Naive thymus-derived CD4-positive, alpha-beta T cell (primary cell): ENCODE data around the gene FAM32A. TPM values are rescaled to one million over a fixed set of nuclear protein-coding genes. Genes with fewer than 3 reads are reported as not detected.

Source experiments
- ATAC-seq: fragments of 150-1000 bp; cut with Tn5 transposase; 2 replicates; pipeline ENCODE4 v1.10.0; 2021; ENCODE audit warnings: mild to moderate bottlenecking, moderate library complexity
- CTCF ChIA-PET: fragments of 350-600 bp; sonication (Branson Sonifier 250); formaldehyde crosslinking; loops from one replicate; lab custom pipeline; 2021; ENCODE audit warnings: antibody characterized with exemption; lab: Charles Lee
- POLR2A ChIA-PET: fragments of 350-600 bp; sonication (Branson Sonifier 250); formaldehyde crosslinking; loops from one replicate; lab custom pipeline; 2021; ENCODE audit warnings: antibody characterized with exemption, inconsistent platforms; lab: Charles Lee
- DNase-seq, 9 donors: peaks; one replicate each; pipeline versions ENCODE4 v3.0.0 to v3.0.0-alpha.2; 2020 to 2022; ENCODE audit warnings: mixed read lengths in 1 of 9
- H3K27ac ChIP-seq: one replicate; pipeline ENCODE4 v1.7.0; 2013; ENCODE audit warnings: mild to moderate bottlenecking, low read depth, low read length, moderate library complexity
- H3K27me3 ChIP-seq, 2 donors: one replicate each; pipeline ENCODE4 v1.7.0; 2013; ENCODE audit warnings: low read length in 2 of 2, mild to moderate bottlenecking in 2 of 2, moderate library complexity in 2 of 2; ENCODE audit not compliant: control insufficient read depth in 2 of 2, insufficient read depth in 2 of 2
- H3K36me3 ChIP-seq, 3 experiments: 1 replicate in 2 of 3; 2 replicates in 1 of 3; pipeline ENCODE4 v1.7.0; 2013; ENCODE audit warnings: low read length in 3 of 3, mild to moderate bottlenecking in 3 of 3, moderate library complexity in 1 of 3; ENCODE audit not compliant: insufficient read depth in 3 of 3, control insufficient read depth in 2 of 3
- H3K4me1 ChIP-seq, 2 donors: one replicate each; pipeline ENCODE4 v1.7.0; 2013; ENCODE audit warnings: low read length in 2 of 2, mild to moderate bottlenecking in 2 of 2, moderate library complexity in 1 of 2; ENCODE audit not compliant: control insufficient read depth in 2 of 2, insufficient read depth in 2 of 2
- H3K4me3 ChIP-seq: 2 replicates; pipeline ENCODE4 v1.7.0; 2013; ENCODE audit warnings: mild to moderate bottlenecking, low read length
- H3K9me3 ChIP-seq, 3 experiments: 1 replicate in 2 of 3; 2 replicates in 1 of 3; pipeline ENCODE4 v1.7.0; 2013; ENCODE audit warnings: low read length in 3 of 3; ENCODE audit not compliant: control insufficient read depth in 2 of 3
- H3K27ac Mint-ChIP-seq, 9 donors: one replicate each; pipeline ENCODE4 v1.8.0; 2020 to 2022; ENCODE audit warnings: mixed read lengths in 9 of 9, mild to moderate bottlenecking in 8 of 9, moderate library complexity in 5 of 9, inconsistent platforms in 2 of 9
- H3K27me3 Mint-ChIP-seq, 5 donors: one replicate each; pipeline ENCODE4 v1.8.0; 2021 to 2022; ENCODE audit warnings: mixed read lengths in 5 of 5, mild to moderate bottlenecking in 1 of 5
- H3K36me3 Mint-ChIP-seq, 5 donors: one replicate each; pipeline ENCODE4 v1.8.0; 2020 to 2022; ENCODE audit warnings: mixed read lengths in 5 of 5, mild to moderate bottlenecking in 3 of 5, inconsistent platforms in 1 of 5
- H3K4me1 Mint-ChIP-seq, 7 donors: one replicate each; pipeline ENCODE4 v1.8.0; 2020 to 2022; ENCODE audit warnings: mixed read lengths in 7 of 7, mild to moderate bottlenecking in 3 of 7, inconsistent platforms in 1 of 7
- H3K4me3 Mint-ChIP-seq, 10 donors: one replicate each; pipeline ENCODE4 v1.8.0; 2020 to 2022; ENCODE audit warnings: mild to moderate bottlenecking in 10 of 10, mixed read lengths in 10 of 10, moderate library complexity in 6 of 10, inconsistent platforms in 2 of 10
- H3K9me3 Mint-ChIP-seq, 11 donors: one replicate each; pipeline ENCODE4 v1.8.0; 2020 to 2022; ENCODE audit warnings: mixed read lengths in 11 of 11, mild to moderate bottlenecking in 4 of 11, inconsistent platforms in 1 of 11, moderate library complexity in 1 of 11
- intact Hi-C, 2 donors: fragments of 100-400 bp; cut with micrococcal nuclease; formaldehyde crosslinking; loops; one replicate each; pipeline ENCODE4 v1.15.1; 2023
- polyA plus RNA-seq, 2 donors: library from polyadenylated mRNA; unstranded; fragments of 300-500 nt; fragmentation: Illumina TruSeq; gene quantifications; one replicate each; pipeline ENCODE4 v1.2.3, GENCODE V29; 2021
- total RNA-seq, 6 experiments: library from RNA in 5 of 6; stranded (reverse) in 5 of 6; gene quantifications; 1 replicate in 5 of 6; 2 replicates in 1 of 6; pipeline ENCODE4 v1.2.3 and lab custom pipeline; 2021 to 2026

The FAM32A gene
- total RNA-seq = 10 to 100 TPM; 45.9 to 69.4 (median 65.9) TPM
- 100 to 1,000 TPM; 139 to 177 TPM for polyA plus RNA-seq
- total RNA-seq (lab: John Stamatoyannopoulos, UW) = 44.8 reads per million, percentile 69 among the genes with 10 or more reads in this experiment

DNA sequence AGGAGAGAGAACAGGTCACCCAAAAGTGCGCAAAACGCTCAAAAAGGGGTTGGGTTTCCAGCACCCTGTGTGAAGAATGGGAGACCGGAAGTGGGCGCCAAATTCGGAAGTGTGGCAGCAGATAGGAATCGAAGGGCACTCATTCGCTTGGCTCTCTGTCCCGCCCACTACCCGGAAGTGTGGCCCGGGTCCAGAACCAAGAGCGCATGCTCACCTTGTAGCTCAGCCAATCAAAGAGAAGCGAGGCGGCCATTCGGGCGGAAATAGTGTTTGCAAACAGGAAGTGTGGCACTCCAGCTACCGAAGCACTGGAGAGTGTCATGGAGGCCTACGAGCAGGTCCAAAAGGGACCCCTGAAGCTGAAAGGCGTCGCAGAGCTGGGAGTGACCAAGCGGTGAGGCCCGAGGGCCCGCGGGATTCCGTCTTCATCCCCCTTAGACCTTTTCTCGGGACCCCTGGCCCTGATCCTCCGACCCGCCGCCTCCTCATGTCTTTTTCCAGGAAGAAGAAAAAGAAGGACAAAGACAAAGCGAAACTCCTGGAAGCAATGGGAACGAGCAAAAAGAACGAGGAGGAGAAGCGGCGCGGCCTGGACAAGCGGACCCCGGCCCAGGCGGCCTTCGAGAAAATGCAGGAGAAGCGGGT lies at the start of gene FAM32A:
FAM32A (plus strand) TSS at position 288 of the 645 bp plus-strand sequence; CDS start at position 321, 33 bp downstream.
- Histone ChIP-seq H3K27me3 (peaks cover 0 to 4% of the 10 kb centered on the region in 2 donors), H3K4me3 (peak within 1 kb of the TSS; percentile 97), H3K36me3 (peaks cover 3 to 34% (median 15%) of the 10 kb centered on the region in 3 experiments), H3K27ac (peak within 1 kb of the TSS; percentile 87), H3K9me3 (no peaks in the 10 kb centered on the region), H3K4me1 (peaks cover 13 to 16% of the 10 kb centered on the region in 2 donors)
- intact Hi-C loops = loop anchor here (1.0 kb wide), 11 partner anchors 12 to 357 kb away; partner anchors contain the start of genes AP1M1 (in 2 of the 2), RAB8A (in 2 of the 2), CHERP (in 1 of the 2) and HSH2D (in 1 of the 2)
- peak; percentile 91 to 99 (median 99) for DNase-seq
- Mint-ChIP-seq H3K4me1 (peaks cover 9 to 46% (median 36%) of the 10 kb centered on the region in 7 donors), H3K9me3 (peaks cover 0 to 5% (median 0%) of the 10 kb centered on the region in 11 donors), H3K36me3 (peaks cover 4 to 24% (median 10%) of the 10 kb centered on the region in 5 donors), H3K4me3 (peak within 1 kb of the TSS; percentile 90 to 100 (median 99)), H3K27me3 (peaks cover 0 to 2% (median 0%) of the 10 kb centered on the region in 5 donors), H3K27ac (peak within 1 kb of the TSS; percentile 94 to 100 (median 96))
- ATAC-seq = peak; percentile 96
- CTCF ChIA-PET = interaction anchor here (0.6 to 2.8 kb wide), 15 partner anchors 9 to 232 kb away, joined by 3 to 12 read pairs (median 4); partner anchors contain the start of gene AP1M1
- POLR2A ChIA-PET = interaction anchor here (0.5 to 2.4 kb wide), 29 partner anchors 9 to 349 kb away, joined by 3 to 26 read pairs (median 5); partner anchors contain the start of genes AP1M1, KLF2 and RAB8A

DNA sequence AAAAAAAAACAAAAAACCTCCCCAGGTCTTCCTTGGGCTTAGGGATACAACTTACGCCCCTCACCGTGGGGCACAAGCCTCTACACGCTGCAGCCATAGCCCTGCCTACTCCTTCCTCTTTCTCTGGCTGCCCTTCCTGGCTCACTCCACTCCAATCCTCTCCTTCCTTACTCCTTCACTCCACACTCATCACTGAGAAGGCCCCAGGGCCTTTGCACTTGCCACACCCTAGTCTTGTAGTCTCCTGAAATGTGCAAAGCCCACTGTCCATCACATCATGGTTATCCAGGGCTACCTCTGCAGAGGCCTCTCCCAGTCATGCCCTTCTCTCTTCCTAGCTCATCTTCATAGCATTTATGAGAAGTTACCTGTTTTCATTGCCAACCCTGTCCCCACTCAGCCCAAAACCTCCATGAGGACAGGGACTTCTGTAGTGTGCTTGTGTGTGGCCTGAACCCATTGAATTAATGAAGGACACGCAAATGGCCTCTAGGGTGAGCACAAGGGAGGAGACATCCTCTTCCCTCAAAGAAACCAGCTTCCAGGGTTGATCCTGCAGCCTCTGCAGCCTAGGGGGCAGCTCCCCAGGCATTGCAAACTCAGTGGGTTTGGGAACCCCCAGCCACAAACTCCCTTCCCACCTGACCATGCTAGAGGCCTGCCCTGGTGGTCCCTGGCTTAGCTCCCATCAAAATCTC lies 49.6 kb upstream of the FAM32A start:
- H3K36me3 ChIP-seq = peaks cover 0 to 36% (median 0%) of the 10 kb centered on the region in 3 experiments
- H3K9me3 Mint-ChIP-seq = peaks cover 0 to 11% (median 0%) of the 10 kb centered on the region in 11 donors
- peak overlapping the region in 7 of 9 donors; percentile 26 to 91 (median 69) for H3K27ac Mint-ChIP-seq
- H3K27me3 ChIP-seq = no peaks in the 10 kb centered on the region
- no peak overlapping the region for H3K4me3 ChIP-seq
- ChIA-PET CTCF (no interaction called here), POLR2A (interaction anchor here (0.6 to 1.1 kb wide), 3 partner anchors 18 to 1954 kb away, joined by 3 read pairs; no protein-coding TSS in a partner anchor)
- DNase-seq = no peak
- H3K36me3 Mint-ChIP-seq = peaks cover 25 to 44% (median 32%) of the 10 kb centered on the region in 5 donors
- ATAC-seq = no peak
- intact Hi-C loops = no loop called here
- H3K27ac ChIP-seq = no peak overlapping the region
- no peaks in the 10 kb centered on the region for H3K27me3 Mint-ChIP-seq
- H3K4me1 Mint-ChIP-seq = peaks cover 0 to 23% (median 8%) of the 10 kb centered on the region in 7 donors
- peaks cover 0 to 10% of the 10 kb centered on the region in 2 donors for H3K4me1 ChIP-seq
- H3K9me3 ChIP-seq = no peaks in the 10 kb centered on the region
- no peak overlapping the region for H3K4me3 Mint-ChIP-seq

DNA sequence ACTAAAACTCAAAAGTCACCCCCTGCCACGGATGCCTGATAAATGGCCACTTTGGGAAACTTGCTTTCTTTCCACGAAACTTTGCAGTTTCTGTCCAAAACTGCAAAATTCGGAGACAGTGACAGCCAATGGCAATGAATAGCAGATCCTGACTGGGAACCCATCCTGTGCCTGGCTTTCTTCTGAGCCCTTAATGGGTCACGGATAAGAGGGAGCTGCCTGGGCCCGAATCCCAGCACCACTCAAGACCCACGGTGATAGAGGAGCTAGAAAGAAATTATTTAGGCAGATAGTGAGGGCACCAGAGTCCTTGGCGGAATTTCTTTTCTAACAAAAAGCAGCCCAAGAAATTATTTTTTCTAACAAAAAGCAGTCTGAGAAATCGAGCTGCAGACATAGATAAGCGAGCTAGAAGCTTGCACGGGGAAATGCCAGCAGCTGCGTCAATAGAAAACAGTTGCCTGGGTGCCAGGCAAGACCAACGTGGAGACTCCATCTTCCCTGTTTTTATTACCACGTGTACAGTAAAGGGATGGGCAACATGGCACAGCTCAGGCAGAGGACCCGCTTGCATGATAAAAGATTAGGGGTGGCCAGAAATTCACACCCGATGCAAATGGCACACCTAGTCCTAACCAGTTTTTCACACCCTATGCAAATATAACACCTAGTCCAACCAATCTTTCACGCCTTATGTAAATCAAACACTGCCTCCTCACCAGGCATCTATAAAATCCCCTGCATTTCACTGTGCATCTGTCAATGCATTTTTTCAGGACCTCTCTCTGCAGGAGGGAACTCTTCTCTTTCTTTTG lies 48.8 kb upstream of the FAM32A start:
- peaks cover 0 to 29% (median 5%) of the 10 kb centered on the region in 7 donors for H3K4me1 Mint-ChIP-seq
- Histone ChIP-seq H3K9me3 (no peaks in the 10 kb centered on the region), H3K4me1 (peaks cover 0 to 16% of the 10 kb centered on the region in 2 donors), H3K4me3 (no peak overlapping the region), H3K36me3 (peaks cover 0 to 28% (median 0%) of the 10 kb centered on the region in 3 experiments), H3K27me3 (no peaks in the 10 kb centered on the region), H3K27ac (no peak overlapping the region)
- ChIA-PET POLR2A (interaction anchor here (0.6 kb wide), 2 partner anchors 39 to 1955 kb away, joined by 3 read pairs; no protein-coding TSS in a partner anchor), CTCF (no interaction called here)
- peaks cover 0 to 6% (median 0%) of the 10 kb centered on the region in 11 donors for H3K9me3 Mint-ChIP-seq
- intact Hi-C loops = no loop called here
- H3K27me3 Mint-ChIP-seq = no peaks in the 10 kb centered on the region
- ATAC-seq = peak; percentile 21
- peaks cover 20 to 37% (median 27%) of the 10 kb centered on the region in 5 donors for H3K36me3 Mint-ChIP-seq
- H3K27ac Mint-ChIP-seq = peak overlapping the region in 4 of 9 donors; percentile 28 to 59 (median 50)
- no peak for DNase-seq
- H3K4me3 Mint-ChIP-seq = peak overlapping the region in 1 of 10 donors; percentile 0

DNA sequence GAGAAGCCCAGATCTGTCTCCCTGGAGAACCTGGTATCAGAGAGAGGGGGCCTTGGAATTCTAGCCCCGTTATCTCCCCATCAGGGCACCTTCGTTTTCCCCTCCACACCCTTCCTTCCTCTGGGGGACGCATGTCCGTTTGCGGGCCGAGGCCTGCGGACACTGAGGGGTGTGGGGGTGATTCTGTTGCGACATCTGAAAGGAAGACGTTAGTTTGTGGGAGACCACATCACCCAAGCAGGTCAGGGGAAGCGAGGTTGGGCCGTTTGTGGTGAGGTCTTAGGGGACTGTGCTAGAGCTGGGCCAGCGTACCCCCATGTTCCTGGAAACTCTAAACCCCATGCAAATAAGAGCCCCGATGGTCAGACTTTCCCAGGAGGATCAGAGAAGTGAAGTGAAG lies 45.5 kb upstream of the FAM32A start:
- H3K4me3 Mint-ChIP-seq = peak overlapping the region in 2 of 10 donors; percentile 2 to 22
- Histone ChIP-seq H3K27ac (no peak overlapping the region), H3K27me3 (no peaks in the 10 kb centered on the region), H3K36me3 (no peaks in the 10 kb centered on the region), H3K9me3 (no peaks in the 10 kb centered on the region), H3K4me3 (no peak overlapping the region), H3K4me1 (peaks cover 12 to 30% of the 10 kb centered on the region in 2 donors)
- no peaks in the 10 kb centered on the region for H3K27me3 Mint-ChIP-seq
- peaks cover 0 to 4% (median 0%) of the 10 kb centered on the region in 11 donors for H3K9me3 Mint-ChIP-seq
- peaks cover 13 to 48% (median 17%) of the 10 kb centered on the region in 7 donors for H3K4me1 Mint-ChIP-seq
- POLR2A ChIA-PET = interaction anchor here (1.3 kb wide), 1 partner anchor 24 kb away, joined by 5 read pairs; no protein-coding TSS in a partner anchor
- H3K27ac Mint-ChIP-seq = peak overlapping the region in 6 of 9 donors; percentile 37 to 70 (median 57)
- ATAC-seq (peak; percentile 34), DNase-seq (no peak)
- CTCF ChIA-PET = no interaction called here
- peaks cover 0 to 20% (median 4%) of the 10 kb centered on the region in 5 donors for H3K36me3 Mint-ChIP-seq
- intact Hi-C loops = no loop called here

DNA sequence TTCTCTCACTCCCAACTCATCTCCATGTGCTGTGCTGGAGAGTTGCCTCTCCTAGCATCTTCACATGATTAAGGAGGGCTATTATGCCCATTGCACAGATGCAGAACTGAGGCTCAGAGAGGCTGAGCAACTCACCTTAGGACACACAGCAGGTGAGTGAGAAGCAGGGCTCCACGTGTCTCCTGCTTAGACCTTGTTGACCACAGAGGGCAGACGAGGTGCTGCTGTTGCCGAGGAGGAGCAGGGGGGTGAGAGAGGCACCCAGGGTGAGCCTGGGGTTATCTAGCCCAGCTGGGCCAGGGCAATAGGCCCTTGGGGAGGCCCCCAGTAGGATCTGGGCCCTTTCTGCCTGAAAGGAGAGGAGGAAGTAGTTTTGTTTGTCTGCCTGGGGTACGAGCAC lies 44.2 kb upstream of the FAM32A start:
- peak overlapping the region in 3 of 9 donors; percentile 46 to 80 (median 57) for H3K27ac Mint-ChIP-seq
- H3K9me3 Mint-ChIP-seq = peaks cover 0 to 2% (median 0%) of the 10 kb centered on the region in 11 donors
- H3K4me3 Mint-ChIP-seq = peak overlapping the region in 3 of 10 donors; percentile 21 to 56 (median 30)
- H3K9me3 ChIP-seq = no peaks in the 10 kb centered on the region
- no peaks in the 10 kb centered on the region for H3K27me3 Mint-ChIP-seq
- no peak overlapping the region for H3K27ac ChIP-seq
- H3K4me1 Mint-ChIP-seq = peaks cover 19 to 51% (median 26%) of the 10 kb centered on the region in 7 donors
- no peaks in the 10 kb centered on the region for H3K27me3 ChIP-seq
- peaks cover 12 to 30% of the 10 kb centered on the region in 2 donors for H3K4me1 ChIP-seq
- no peak overlapping the region for H3K4me3 ChIP-seq
- H3K36me3 ChIP-seq = no peaks in the 10 kb centered on the region
- ATAC-seq (peak; percentile 24), DNase-seq (no peak)
- intact Hi-C loops = no loop called here
- ChIA-PET CTCF (no interaction called here), POLR2A (no interaction called here)
- H3K36me3 Mint-ChIP-seq = peaks cover 0 to 17% (median 0%) of the 10 kb centered on the region in 5 donors
